HG02763 (cell line): ENCODE measurements around the gene RAB14.
"Not testable (repeated sequence)": the region's sequence is repeated elsewhere in the genome, so short reads cannot be mapped to it uniquely, and the experiment has no call there.

Experiments used
- ATAC-seq: cut with Tn5 transposase; IDR thresholded peaks from one replicate; pipeline ENCODE4 v1.9.1; 2021; ENCODE audit warnings: mild to moderate bottlenecking, moderate library complexity; ENCODE audit not compliant: unreplicated experiment

The RAB14 gene

GRCh38 chr9:121168052-121168451 is 33.6 kb downstream of the RAB14 start:
- no peak for ATAC-seq

GRCh38 chr9:121160025-121160424 is 41.6 kb downstream of the RAB14 start:
- no peak for ATAC-seq

GRCh38 chr9:121157939-121158338 is 43.7 kb downstream of the RAB14 start:
- no peak for ATAC-seq

GRCh38 chr9:121156263-121156731 is 45.4 kb downstream of the RAB14 start:
- peak; percentile 67 for ATAC-seq

- no peak for ATAC-seq
These were observed 46.9 kb downstream of the RAB14 start for GRCh38 chr9:121154782-121155181.

GRCh38 chr9:121153642-121154041 is 48.0 kb downstream of the RAB14 start:
- no peak for ATAC-seq

GRCh38 chr9:121150188-121150587 is 51.5 kb downstream of the RAB14 start:
- no peak for ATAC-seq

- ATAC-seq: no peak
These were observed 57.2 kb downstream of the RAB14 start for GRCh38 chr9:121144482-121144881.

GRCh38 chr9:121143771-121144170 is 57.9 kb downstream of the RAB14 start:
- no peak for ATAC-seq

- no peak for ATAC-seq
These were observed 60.0 kb downstream of the RAB14 start for GRCh38 chr9:121141706-121142105.

- ATAC-seq: no peak
These were observed 60.4 kb downstream of the RAB14 start for GRCh38 chr9:121141306-121141705.

- no peak for ATAC-seq
These were observed 61.5 kb downstream of the RAB14 start for GRCh38 chr9:121140162-121140561.

GRCh38 chr9:121138973-121139372 is 62.7 kb downstream of the RAB14 start:
- no peak for ATAC-seq

GRCh38 chr9:121138561-121138960 is 63.1 kb downstream of the RAB14 start:
- ATAC-seq: no peak

- no peak for ATAC-seq
These were observed 66.0 kb downstream of the RAB14 start for GRCh38 chr9:121135642-121136041.

- no peak for ATAC-seq
These were observed 68.4 kb downstream of the RAB14 start for GRCh38 chr9:121133104-121133816.

GRCh38 chr9:121129384-121129783 is 72.3 kb downstream of the RAB14 start:
- not testable (repeated sequence) for ATAC-seq
